OCI-LY1 (cell line): Measurements from ENCODE around the gene CNOT6L.

Experiments
- H2AFZ ChIP-seq: fragments of 200-600 bp; sonication (generic), shearing (Covaris generic); 2 replicates; pipeline ENCODE4 v1.6.0; 2014; ENCODE audit warnings: antibody characterized with exemption, mild to moderate bottlenecking, low read length
- H3F3A ChIP-seq: fragments of 200-600 bp; sonication (generic), shearing (Covaris generic); 2 replicates; pipeline ENCODE4 v1.6.0; 2014; ENCODE audit warnings: mild to moderate bottlenecking, antibody characterized with exemption, low read length, moderate library complexity; ENCODE audit not compliant: insufficient read depth
- H3K27ac ChIP-seq: fragments of 200-600 bp; sonication (generic); 2 replicates; pipeline ENCODE4 v1.5.1; 2014; ENCODE audit warnings: low read length, mixed run types, mild to moderate bottlenecking, low read depth; ENCODE audit not compliant: poor library complexity, severe bottlenecking
- H3K27me3 ChIP-seq: fragments of 200-600 bp; sonication (generic); 2 replicates; pipeline ENCODE4 v1.6.0; 2014; ENCODE audit warnings: antibody characterized with exemption, mild to moderate bottlenecking, low read length, moderate library complexity; ENCODE audit not compliant: insufficient read depth
- H3K36me3 ChIP-seq: fragments of 200-600 bp; sonication (generic); 2 replicates; pipeline ENCODE4 v1.6.1; 2014; ENCODE audit warnings: mild to moderate bottlenecking, antibody characterized with exemption, low read length, moderate library complexity, mixed read lengths; ENCODE audit not compliant: insufficient read depth
- H3K4me1 ChIP-seq: fragments of 200-600 bp; sonication (generic); 2 replicates; pipeline ENCODE4 v1.5.1; 2014; ENCODE audit warnings: mild to moderate bottlenecking, low read length, moderate library complexity; ENCODE audit not compliant: insufficient read depth, severe bottlenecking
- H3K4me2 ChIP-seq: fragments of 200-600 bp; sonication (generic), shearing (Covaris generic); 2 replicates; pipeline ENCODE4 v1.6.1; 2014; ENCODE audit warnings: low read length
- H3K4me3 ChIP-seq: fragments of 200-600 bp; sonication (generic); 2 replicates; pipeline ENCODE4 v1.5.1; 2014; ENCODE audit warnings: low read length, low read depth, mild to moderate bottlenecking, mixed read lengths; ENCODE audit not compliant: poor library complexity, severe bottlenecking
- H3K79me2 ChIP-seq: fragments of 200-600 bp; shearing (Covaris generic); 2 replicates; pipeline ENCODE4 v1.6.1; 2016; ENCODE audit warnings: mixed run types, low read length, mixed read lengths; ENCODE audit not compliant: insufficient read depth
- H3K9ac ChIP-seq: fragments of 200-600 bp; sonication (generic), shearing (Covaris generic); 2 replicates; pipeline ENCODE4 v1.6.1; 2014; ENCODE audit warnings: mild to moderate bottlenecking, low read length, mixed read lengths
- H3K9me2 ChIP-seq: fragments of 200-600 bp; sonication (generic), shearing (Covaris generic); 2 replicates; pipeline ENCODE4 v1.6.1; 2014; ENCODE audit warnings: low read depth, mild to moderate bottlenecking, low read length, mixed read lengths
- H3K9me3 ChIP-seq: fragments of 200-600 bp; shearing (Covaris generic); 2 replicates; pipeline ENCODE4 v1.6.1; 2014; ENCODE audit warnings: low read length, mixed read lengths
- H4K20me1 ChIP-seq: fragments of 200-600 bp; sonication (generic), shearing (Covaris generic); 2 replicates; pipeline ENCODE4 v1.6.0; 2016; ENCODE audit warnings: mild to moderate bottlenecking, low read length; ENCODE audit not compliant: insufficient read depth
- CTCF ChIP-seq: fragments of 200-600 bp; sonication (generic), shearing (Covaris generic); IDR thresholded peaks from 2 replicates; pipeline ENCODE4 v1.5.1; 2017; ENCODE audit warnings: mild to moderate bottlenecking, antibody characterized with exemption, low read length, moderate library complexity, mixed read lengths
- EZH2 ChIP-seq: fragments of 200-600 bp; sonication (generic), shearing (Covaris generic); IDR thresholded peaks from 2 replicates; pipeline ENCODE4 v1.8.0; 2017; ENCODE audit warnings: borderline replicate concordance, mixed run types, mild to moderate bottlenecking, antibody characterized with exemption, low read length, moderate library complexity, mixed read lengths

The CNOT6L gene

GRCh38 chr4:77665381-77666069 is 153.6 kb downstream of the CNOT6L start:
- H3K27me3 ChIP-seq: no peaks in the 10 kb centered on the region
- H3K4me1 ChIP-seq: no peaks in the 10 kb centered on the region
- H3K27ac ChIP-seq: no peak overlapping the region
- H4K20me1 ChIP-seq: no peaks in the 10 kb centered on the region
- no peak overlapping the region for H2AFZ ChIP-seq
- H3K36me3 ChIP-seq: no peaks in the 10 kb centered on the region
- H3F3A ChIP-seq: no peaks in the 10 kb centered on the region
- H3K4me2 ChIP-seq: no peak overlapping the region
- no peak overlapping the region for H3K4me3 ChIP-seq
- no peak overlapping the region for H3K9ac ChIP-seq
- H3K9me3 ChIP-seq: no peaks in the 10 kb centered on the region
- no peak for TF ChIP-seq CTCF
- TF ChIP-seq EZH2: no peak
- H3K9me2 ChIP-seq: no peaks in the 10 kb centered on the region
- H3K79me2 ChIP-seq: no peaks in the 10 kb centered on the region
